SK-N-SH (cell line): ENCODE data around the gene PNPLA5. TPM values are rescaled to one million over a fixed set of nuclear protein-coding genes. Genes with fewer than 3 reads are reported as not detected.

Experiments used
- CTCF ChIA-PET: fragments of 300-600, 350-600 bp; formaldehyde crosslinking; extraction: SDS; loops from one replicate; lab custom pipeline; 2021; lab: Yijun Ruan, JAX
- POLR2A ChIA-PET: fragments of 350-600 bp; sonication (Branson Sonifier 250); formaldehyde crosslinking; extraction: SDS; loops from one replicate; lab custom pipeline; 2020; ENCODE audit warnings: antibody characterized with exemption, inconsistent platforms; lab: Yijun Ruan, JAX
- DNase-seq: peaks from one replicate; pipeline ENCODE4 v3.0.0; 2012
- H2AFZ ChIP-seq: fragments of 200-600 bp; sonication (generic); 2 replicates; pipeline ENCODE4 v1.8.1; 2016; ENCODE audit warnings: antibody characterized with exemption, mild to moderate bottlenecking, low read depth
- H3F3A ChIP-seq: fragments of 200-600 bp; sonication (generic); replicated peaks from 2 replicates; pipeline ENCODE3; 2016; ENCODE audit warnings: antibody characterized with exemption, mild to moderate bottlenecking; ENCODE audit not compliant: insufficient read depth
- H3K27ac ChIP-seq, 2 experiments: fragments of 200-500 bp in 1 of 2; fragments of 200-600 bp in 1 of 2; sonication (Bioruptor generic) in 1 of 2; sonication (generic), shearing (Covaris generic) in 1 of 2; 2 replicates each; pipeline versions ENCODE4 v1.5.1 to v1.6.1; 2014 to 2016; ENCODE audit warnings: low read depth in 2 of 2, inconsistent platforms in 1 of 2, low read length in 1 of 2, mild to moderate bottlenecking in 1 of 2, mixed read lengths in 1 of 2
- H3K27me3 ChIP-seq: fragments of 200-600 bp; sonication (generic), shearing (Covaris generic); 2 replicates; pipeline ENCODE4 v1.6.1; 2016; ENCODE audit warnings: mixed run types; ENCODE audit not compliant: insufficient read depth
- H3K36me3 ChIP-seq, 2 experiments: fragments of 200-500 bp in 1 of 2; fragments of 200-600 bp in 1 of 2; sonication (Bioruptor generic) in 1 of 2; sonication (generic) in 1 of 2; replicated peaks in 1 of 2; 2 replicates each; pipeline versions ENCODE3 to v1.5.1; 2014 to 2016; ENCODE audit warnings: low read length in 1 of 2, mild to moderate bottlenecking in 1 of 2; ENCODE audit not compliant: insufficient read depth in 2 of 2, control insufficient read depth in 1 of 2
- H3K4me1 ChIP-seq, 2 experiments: fragments of 200-500 bp in 1 of 2; fragments of 200-600 bp in 1 of 2; sonication (Bioruptor generic) in 1 of 2; sonication (generic), shearing (Covaris generic) in 1 of 2; 2 replicates each; pipeline versions ENCODE4 v1.5.1 to v1.6.1; 2014 to 2016; ENCODE audit warnings: low read depth in 1 of 2, low read length in 1 of 2, mixed run types in 1 of 2; ENCODE audit not compliant: insufficient read depth in 2 of 2, control insufficient read depth in 1 of 2
- H3K4me2 ChIP-seq: fragments of 200-600 bp; sonication (generic), shearing (Covaris generic); 2 replicates; pipeline ENCODE4 v1.6.1; 2017; ENCODE audit warnings: mixed run types
- H3K4me3 ChIP-seq, 2 experiments: fragments of 200-500 bp in 1 of 2; fragments of 200-600 bp in 1 of 2; sonication (Bioruptor generic) in 1 of 2; sonication (generic), shearing (Covaris generic) in 1 of 2; 2 replicates each; pipeline versions ENCODE4 v1.5.1 to v1.8.1; 2014 to 2016; ENCODE audit warnings: low read depth in 2 of 2, inconsistent platforms in 1 of 2, low read length in 1 of 2, mild to moderate bottlenecking in 1 of 2, mixed read lengths in 1 of 2, moderate library complexity in 1 of 2
- H3K79me2 ChIP-seq: fragments of 200-600 bp; sonication (generic); 2 replicates; pipeline ENCODE4 v1.8.1; 2017; ENCODE audit warnings: mild to moderate bottlenecking; ENCODE audit not compliant: insufficient read depth
- H3K9ac ChIP-seq: fragments of 200-600 bp; sonication (generic); 2 replicates; pipeline ENCODE4 v1.6.1; 2017; ENCODE audit warnings: mixed run types
- H3K9me2 ChIP-seq: fragments of 200-600 bp; sonication (generic); 2 replicates; pipeline ENCODE4 v1.6.1; 2017; ENCODE audit warnings: mixed run types
- H3K9me3 ChIP-seq: fragments of 200-600 bp; sonication (generic); 2 replicates; pipeline ENCODE4 v1.6.1; 2017; ENCODE audit warnings: mixed run types, mild to moderate bottlenecking, moderate library complexity
- H4K20me1 ChIP-seq: fragments of 200-600 bp; sonication (generic); 2 replicates; pipeline ENCODE4 v1.6.1; 2017; ENCODE audit warnings: mild to moderate bottlenecking, mixed run types; ENCODE audit not compliant: insufficient read depth
- CHD2 ChIP-seq: fragments of 150-350 bp; IDR thresholded peaks from 2 replicates; pipeline ENCODE4 v1.6.1; 2018; ENCODE audit warnings: low read length; ENCODE audit not compliant: partially characterized antibody
- MEF2A ChIP-seq: IDR thresholded peaks from 2 replicates; pipeline ENCODE4 v1.4.0; 2012; ENCODE audit warnings: low read depth, borderline replicate concordance
- MXI1 ChIP-seq: IDR thresholded peaks from 2 replicates; pipeline ENCODE4 v1.6.1; 2012; ENCODE audit warnings: mild to moderate bottlenecking, low read depth, low read length, improper control_type of control experiment
- NFIC ChIP-seq: IDR thresholded peaks from 2 replicates; pipeline ENCODE4 v1.4.0; 2012; ENCODE audit warnings: borderline replicate concordance
- NRF1 ChIP-seq: IDR thresholded peaks from 2 replicates; pipeline ENCODE4 v1.6.1; 2012; ENCODE audit warnings: low read depth, mild to moderate bottlenecking, low read length
- RFX5 ChIP-seq: IDR thresholded peaks from 2 replicates; pipeline ENCODE4 v1.6.1; 2012; ENCODE audit warnings: mild to moderate bottlenecking, improper control_type of control experiment, low read length
- TEAD4 ChIP-seq: IDR thresholded peaks from 2 replicates; pipeline ENCODE4 v1.4.0; 2012; ENCODE audit warnings: mild to moderate bottlenecking, borderline replicate concordance; ENCODE audit not compliant: insufficient read depth
- YY1 ChIP-seq: IDR thresholded peaks from 2 replicates; pipeline ENCODE4 v1.4.0; 2012; ENCODE audit warnings: low read depth, mild to moderate bottlenecking
- WGBS: methylation state at CpG from one replicate; pipeline ENCODE4 v1.1.6; 2017; ENCODE audit warnings: low lambda C conversion rate; 5-methylcytosine and 5-hydroxymethylcytosine counted together
- polyA plus RNA-seq, 3 experiments: library from polyadenylated mRNA; depleted of rRNA; stranded (reverse); fragments of >200 nt; gene quantifications; 2 replicates each; pipeline ENCODE4 v1.2.3, GENCODE V29; 2012
- TF ChIP-seq, protein P1 (sequence below): IDR thresholded peaks from 2 replicates; pipeline ENCODE4; 2012
- TF ChIP-seq, protein P2 (sequence below): IDR thresholded peaks from 2 replicates; pipeline ENCODE4 v1.4.0; 2012; ENCODE audit warnings: low read depth, borderline replicate concordance
- TF ChIP-seq, protein P3 (sequence below): IDR thresholded peaks from 2 replicates; pipeline ENCODE4 v1.4.0; 2012; ENCODE audit warnings: low read depth
- TF ChIP-seq, protein P4 (sequence below): fragments of 200-600 bp; sonication (generic); IDR thresholded peaks from 2 replicates; pipeline ENCODE4 v1.6.1; 2017; ENCODE audit warnings: antibody characterized with exemption, mild to moderate bottlenecking, moderate library complexity
- TF ChIP-seq, protein P5 (sequence below): fragments of 150-350 bp; IDR thresholded peaks from 2 replicates; pipeline ENCODE4 v1.6.1; 2016; ENCODE audit warnings: mild to moderate bottlenecking, low read depth, low read length

PNPLA5 gene
- polyA plus RNA-seq, 1 of the 3 experiments (the other 2 are of a cell fraction), result not detected

DNA sequence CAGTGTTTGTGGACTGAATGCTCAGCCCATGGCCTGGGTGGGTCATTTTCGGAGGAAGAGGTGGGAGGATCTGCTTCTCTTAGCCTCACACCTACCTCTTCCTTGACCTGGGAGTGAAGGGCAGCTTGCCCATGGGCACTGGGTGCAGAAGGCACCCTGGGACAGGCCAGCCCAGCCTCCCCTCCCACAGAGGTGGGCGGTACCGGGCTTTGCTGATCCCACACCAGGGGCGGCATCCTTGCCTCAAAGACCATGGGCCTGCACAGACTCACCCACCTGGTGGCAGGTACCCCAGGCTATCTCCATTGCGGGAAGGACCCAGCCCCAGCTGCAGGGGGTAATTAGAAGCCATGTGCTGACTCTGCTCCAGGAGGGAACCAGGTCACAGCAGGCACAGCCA lies 1.5 kb upstream of the PNPLA5 start:
- Histone ChIP-seq H3K9me2 (no peaks in the 10 kb centered on the region), H3K36me3 (no peaks in the 10 kb centered on the region), H3K9me3 (no peaks in the 10 kb centered on the region), H3K79me2 (no peaks in the 10 kb centered on the region), H3F3A (no peaks in the 10 kb centered on the region), H3K4me1 (peaks cover 0 to 9% of the 10 kb centered on the region in 2 experiments; a peak in 2 of 4 replicates), H3K27ac (no peak overlapping the region), H3K4me2 (no peak overlapping the region), H4K20me1 (no peaks in the 10 kb centered on the region), H3K9ac (no peak overlapping the region), H3K4me3 (no peak overlapping the region), H3K27me3 (no peaks in the 10 kb centered on the region; the same call in 1 of the 2 replicates), H2AFZ (no peak overlapping the region)
- no peak for DNase-seq
- POLR2A ChIA-PET, result no interaction called here
- no CpG with 5 or more reads among the region's 5 CpGs for WGBS
- TF ChIP-seq, protein P1, sequence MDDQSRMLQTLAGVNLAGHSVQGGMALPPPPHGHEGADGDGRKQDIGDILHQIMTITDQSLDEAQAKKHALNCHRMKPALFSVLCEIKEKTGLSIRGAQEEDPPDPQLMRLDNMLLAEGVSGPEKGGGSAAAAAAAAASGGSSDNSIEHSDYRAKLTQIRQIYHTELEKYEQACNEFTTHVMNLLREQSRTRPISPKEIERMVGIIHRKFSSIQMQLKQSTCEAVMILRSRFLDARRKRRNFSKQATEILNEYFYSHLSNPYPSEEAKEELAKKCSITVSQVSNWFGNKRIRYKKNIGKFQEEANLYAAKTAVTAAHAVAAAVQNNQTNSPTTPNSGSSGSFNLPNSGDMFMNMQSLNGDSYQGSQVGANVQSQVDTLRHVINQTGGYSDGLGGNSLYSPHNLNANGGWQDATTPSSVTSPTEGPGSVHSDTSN, result no peak
- TF ChIP-seq, protein P2, sequence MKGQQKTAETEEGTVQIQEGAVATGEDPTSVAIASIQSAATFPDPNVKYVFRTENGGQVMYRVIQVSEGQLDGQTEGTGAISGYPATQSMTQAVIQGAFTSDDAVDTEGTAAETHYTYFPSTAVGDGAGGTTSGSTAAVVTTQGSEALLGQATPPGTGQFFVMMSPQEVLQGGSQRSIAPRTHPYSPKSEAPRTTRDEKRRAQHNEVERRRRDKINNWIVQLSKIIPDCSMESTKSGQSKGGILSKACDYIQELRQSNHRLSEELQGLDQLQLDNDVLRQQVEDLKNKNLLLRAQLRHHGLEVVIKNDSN, result no peak
- TF ChIP-seq TEAD4 (no peak), NFIC (no peak)
- TF ChIP-seq, protein P3, sequence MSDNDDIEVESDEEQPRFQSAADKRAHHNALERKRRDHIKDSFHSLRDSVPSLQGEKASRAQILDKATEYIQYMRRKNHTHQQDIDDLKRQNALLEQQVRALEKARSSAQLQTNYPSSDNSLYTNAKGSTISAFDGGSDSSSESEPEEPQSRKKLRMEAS, result no peak
- CTCF ChIA-PET, result interaction anchor here (0.9 kb wide), 1 partner anchor 10 kb away, joined by 3 read pairs; no protein-coding TSS in a partner anchor

DNA sequence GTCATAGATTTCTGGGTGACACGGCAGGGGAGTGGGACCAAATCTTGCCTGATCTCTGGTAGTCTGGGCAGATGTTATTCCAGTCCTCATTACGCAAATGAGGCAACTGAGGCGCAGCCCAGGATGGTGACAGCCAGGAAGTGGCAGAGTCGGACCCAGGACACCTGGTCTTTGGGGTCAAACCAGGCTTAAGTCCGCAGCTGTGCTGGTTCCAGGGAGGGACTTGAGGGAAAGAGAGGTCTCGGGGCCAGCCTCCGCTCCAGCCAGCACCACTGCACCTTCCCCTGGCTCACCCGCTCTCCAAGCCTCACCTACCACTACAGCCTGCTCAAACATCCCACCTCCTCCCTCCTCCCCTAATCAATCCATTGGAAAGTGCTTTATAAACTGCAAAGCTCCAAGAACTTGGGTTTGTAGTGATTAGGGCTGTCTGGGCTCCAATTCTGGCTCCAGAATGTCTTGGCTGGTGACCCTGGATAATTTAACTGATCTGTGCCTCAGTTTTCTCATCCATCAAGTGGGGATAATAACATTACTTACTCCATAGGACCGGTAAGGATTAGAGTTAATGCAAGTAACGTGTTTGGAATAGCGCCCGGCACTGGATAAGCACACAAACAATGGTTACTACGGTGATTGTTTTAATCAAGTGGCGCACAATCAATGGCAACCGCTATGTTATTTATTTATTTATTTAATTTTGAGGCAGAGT lies 526 bp upstream of the PNPLA5 start:
- Histone ChIP-seq H4K20me1 (no peaks in the 10 kb centered on the region), H2AFZ (no peak overlapping the region), H3K4me1 (peaks cover 0 to 2% of the 10 kb centered on the region in 2 experiments; a peak in 1 of 4 replicates), H3K27ac (no peak overlapping the region), H3K4me3 (no peak overlapping the region)
- 85% methylated on average over 8 of the region's 15 CpGs for WGBS
- no peak for DNase-seq
- POLR2A ChIA-PET, result no interaction called here
- TF ChIP-seq, protein P4, sequence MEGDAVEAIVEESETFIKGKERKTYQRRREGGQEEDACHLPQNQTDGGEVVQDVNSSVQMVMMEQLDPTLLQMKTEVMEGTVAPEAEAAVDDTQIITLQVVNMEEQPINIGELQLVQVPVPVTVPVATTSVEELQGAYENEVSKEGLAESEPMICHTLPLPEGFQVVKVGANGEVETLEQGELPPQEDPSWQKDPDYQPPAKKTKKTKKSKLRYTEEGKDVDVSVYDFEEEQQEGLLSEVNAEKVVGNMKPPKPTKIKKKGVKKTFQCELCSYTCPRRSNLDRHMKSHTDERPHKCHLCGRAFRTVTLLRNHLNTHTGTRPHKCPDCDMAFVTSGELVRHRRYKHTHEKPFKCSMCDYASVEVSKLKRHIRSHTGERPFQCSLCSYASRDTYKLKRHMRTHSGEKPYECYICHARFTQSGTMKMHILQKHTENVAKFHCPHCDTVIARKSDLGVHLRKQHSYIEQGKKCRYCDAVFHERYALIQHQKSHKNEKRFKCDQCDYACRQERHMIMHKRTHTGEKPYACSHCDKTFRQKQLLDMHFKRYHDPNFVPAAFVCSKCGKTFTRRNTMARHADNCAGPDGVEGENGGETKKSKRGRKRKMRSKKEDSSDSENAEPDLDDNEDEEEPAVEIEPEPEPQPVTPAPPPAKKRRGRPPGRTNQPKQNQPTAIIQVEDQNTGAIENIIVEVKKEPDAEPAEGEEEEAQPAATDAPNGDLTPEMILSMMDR, result no peak
- no peak for TF ChIP-seq NRF1
- TF ChIP-seq CHD2, result no peak
- TF ChIP-seq, protein P3, result no peak
- TF ChIP-seq TEAD4, result no peak
- no peak for TF ChIP-seq MXI1
- no peak for TF ChIP-seq YY1
- TF ChIP-seq NFIC, result no peak
- no peak for TF ChIP-seq MEF2A
- TF ChIP-seq, protein P5, sequence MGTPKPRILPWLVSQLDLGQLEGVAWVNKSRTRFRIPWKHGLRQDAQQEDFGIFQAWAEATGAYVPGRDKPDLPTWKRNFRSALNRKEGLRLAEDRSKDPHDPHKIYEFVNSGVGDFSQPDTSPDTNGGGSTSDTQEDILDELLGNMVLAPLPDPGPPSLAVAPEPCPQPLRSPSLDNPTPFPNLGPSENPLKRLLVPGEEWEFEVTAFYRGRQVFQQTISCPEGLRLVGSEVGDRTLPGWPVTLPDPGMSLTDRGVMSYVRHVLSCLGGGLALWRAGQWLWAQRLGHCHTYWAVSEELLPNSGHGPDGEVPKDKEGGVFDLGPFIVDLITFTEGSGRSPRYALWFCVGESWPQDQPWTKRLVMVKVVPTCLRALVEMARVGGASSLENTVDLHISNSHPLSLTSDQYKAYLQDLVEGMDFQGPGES, result no peak
- no peak for TF ChIP-seq RFX5
- TF ChIP-seq, all 33 proteins: peak for 0
- Histone ChIP-seq H3K4me2 (no peak overlapping the region), H3K9ac (no peak overlapping the region), H3K9me2 (no peaks in the 10 kb centered on the region), H3F3A (no peaks in the 10 kb centered on the region), H3K79me2 (no peaks in the 10 kb centered on the region), H3K9me3 (no peaks in the 10 kb centered on the region), H3K27me3 (no peaks in the 10 kb centered on the region; the same call in 1 of the 2 replicates), H3K36me3 (no peaks in the 10 kb centered on the region)
- CTCF ChIA-PET, result interaction anchor here (0.9 kb wide), 1 partner anchor 9 kb away, joined by 3 read pairs; no protein-coding TSS in a partner anchor
